Choroid plexus epithelial cell (primary cell): ENCODE results near the gene RALGDS.

Experiments
- DNase-seq: peaks from one replicate; pipeline ENCODE4 v3.0.0-alpha.2; 2010; ENCODE audit warnings: low read depth
- H3K4me3 ChIP-seq: 2 replicates; pipeline ENCODE4 v1.5.1; 2011; ENCODE audit warnings: low read depth, mild to moderate bottlenecking, control low read depth, low read length, moderate library complexity
- CTCF ChIP-seq: conservative IDR thresholded peaks from 2 replicates; pipeline ENCODE4 v1.5.1; 2011; ENCODE audit warnings: low read depth, mild to moderate bottlenecking, control low read depth, inconsistent platforms, low read length, moderate library complexity

Gene RALGDS

GRCh38 chr9:133126697-133127339 is 5.8 kb upstream of the RALGDS start:
- no peak overlapping the region for H3K4me3 ChIP-seq
- DNase-seq, result no peak
- TF ChIP-seq CTCF, result no peak

- TF ChIP-seq CTCF, result no peak
- DNase-seq, result peak; percentile 76
- peak overlapping the region; percentile 39 for H3K4me3 ChIP-seq
Observed at GRCh38 chr9:133125941-133126696, 5.1 kb upstream of the RALGDS start.

GRCh38 chr9:133124907-133125275 is 3.9 kb upstream of the RALGDS start:
- DNase-seq, result no peak
- H3K4me3 ChIP-seq, result no peak overlapping the region
- no peak for TF ChIP-seq CTCF

GRCh38 chr9:133124123-133124906 is 3.3 kb upstream of the RALGDS start:
- DNase-seq, result no peak
- no peak for TF ChIP-seq CTCF
- no peak overlapping the region for H3K4me3 ChIP-seq

GRCh38 chr9:133122935-133123611 is 2.0 kb upstream of the RALGDS start:
- H3K4me3 ChIP-seq, result no peak overlapping the region
- TF ChIP-seq CTCF, result no peak
- no peak for DNase-seq

GRCh38 chr9:133122605-133122934 is 1.5 kb upstream of the RALGDS start:
- TF ChIP-seq CTCF, result no peak
- no peak overlapping the region for H3K4me3 ChIP-seq
- DNase-seq, result no peak
